ENCODE data around the gene SOHLH1. TPM values are rescaled to one million over a fixed set of nuclear protein-coding genes. Genes with fewer than 3 reads are reported as not detected.

SOHLH1 gene
- total and polyA plus RNA-seq, 10 donors = 0.07 to 0.10 TPM; not detected in 8

- DNase-seq = no peak
- intact Hi-C loops (cut with DNase I; ENCODE audit: low total_unique reads) = no loop called here
- Histone ChIP-seq H3K4me3 (peak overlapping the region in 3 of 8 donors; percentile 13 to 41 (median 19)), H3K36me3 (peaks cover 0 to 18% (median 0%) of the 10 kb centered on the region in 6 donors), H3K27me3 (replicated peaks in 1 of 7) (peaks cover 0 to 38% (median 14%) of the 10 kb centered on the region in 7 donors), H3K27ac (peak overlapping the region in 5 of 8 donors; percentile 46 to 83 (median 75)), H3K4me1 (peaks cover 0 to 90% (median 36%) of the 10 kb centered on the region in 6 donors), H3K9me3 (no peaks in the 10 kb centered on the region)
- 42 to 53% (median 49%) methylated on average over 11 to 23 of the region's 23 CpGs for WGBS, 5 donors
- TF ChIP-seq POLR2AphosphoS5 (IDR thresholded peaks at IDR 0.05) = peak; percentile 64 to 86 (median 66)
- TF ChIP-seq POLR2A (IDR thresholded peaks at IDR 0.05) = no peak
Observed at GRCh38 chr9:135707252-135708138, 8.2 kb upstream of the SOHLH1 start.

GRCh38 chr9:135706288-135706687, 7.0 kb upstream of the SOHLH1 start:
- H3K27ac ChIP-seq = peak overlapping the region in 5 of 8 donors; percentile 46 to 83 (median 75)
- H3K9me3 ChIP-seq = no peaks in the 10 kb centered on the region
- intact Hi-C loops (cut with DNase I; ENCODE audit: low total_unique reads) = no loop called here
- peaks cover 0 to 11% (median 0%) of the 10 kb centered on the region in 6 donors for H3K36me3 ChIP-seq
- H3K27me3 ChIP-seq (replicated peaks in 1 of 7) = peaks cover 0 to 38% (median 25%) of the 10 kb centered on the region in 7 donors
- peaks cover 0 to 90% (median 41%) of the 10 kb centered on the region in 6 donors for H3K4me1 ChIP-seq
- DNase-seq = no peak
- H3K4me3 ChIP-seq = peak overlapping the region in 2 of 8 donors; percentile 47 to 64
- TF ChIP-seq POLR2A (IDR thresholded peaks at IDR 0.05) = no peak
- no peak for TF ChIP-seq POLR2AphosphoS5 (IDR thresholded peaks at IDR 0.05)
- no peak for TF ChIP-seq CTCF (IDR thresholded peaks at IDR 0.05 in 8 of 11, conservative IDR thresholded peaks at IDR 0.05 in 3 of 11)
- 72 to 90% (median 80%) methylated on average over 2 to 9 of the region's 9 CpGs for WGBS, 5 donors

GRCh38 chr9:135705376-135705775, 6.1 kb upstream of the SOHLH1 start:
- Histone ChIP-seq H3K4me3 (peak overlapping the region in 7 of 8 donors; percentile 6 to 64 (median 27)), H3K4me1 (peaks cover 0 to 84% (median 41%) of the 10 kb centered on the region in 6 donors), H3K36me3 (peaks cover 0 to 4% (median 0%) of the 10 kb centered on the region in 6 donors), H3K27ac (peak overlapping the region in 5 of 8 donors; percentile 49 to 83 (median 75)), H3K9me3 (no peaks in the 10 kb centered on the region), H3K27me3 (replicated peaks in 1 of 7) (peaks cover 0 to 45% (median 26%) of the 10 kb centered on the region in 7 donors)
- WGBS, 5 donors = 56 to 87% (median 66%) methylated on average over 4 to 14 of the region's 14 CpGs
- TF ChIP-seq POLR2A (IDR thresholded peaks at IDR 0.05) (no peak), POLR2AphosphoS5 (IDR thresholded peaks at IDR 0.05) (peak in 2 of 3 donors; percentile 5 to 52), CTCF (IDR thresholded peaks at IDR 0.05 in 8 of 11, conservative IDR thresholded peaks at IDR 0.05 in 3 of 11) (no peak)
- DNase-seq = no peak
- intact Hi-C loops (cut with DNase I; ENCODE audit: low total_unique reads) = no loop called here

- Histone ChIP-seq H3K9me3 (no peaks in the 10 kb centered on the region), H3K4me3 (peak overlapping the region in 6 of 8 donors; percentile 6 to 64 (median 30)), H3K27ac (peak overlapping the region in 5 of 8 donors; percentile 49 to 83 (median 75)), H3K27me3 (replicated peaks in 1 of 7) (peaks cover 0 to 54% (median 26%) of the 10 kb centered on the region in 7 donors), H3K36me3 (peaks cover 0 to 4% (median 0%) of the 10 kb centered on the region in 6 donors), H3K4me1 (peaks cover 0 to 79% (median 41%) of the 10 kb centered on the region in 6 donors)
- no peak for TF ChIP-seq POLR2A (IDR thresholded peaks at IDR 0.05)
- peak; percentile 78 to 88 (median 80) for TF ChIP-seq POLR2AphosphoS5 (IDR thresholded peaks at IDR 0.05)
- WGBS, 5 donors = 40 to 68% (median 62%) methylated on average over 1 to 5 of the region's 5 CpGs
- DNase-seq = peak; percentile 83
- intact Hi-C loops (cut with DNase I; ENCODE audit: low total_unique reads) = no loop called here
Observed at GRCh38 chr9:135704483-135704882, 5.2 kb upstream of the SOHLH1 start.

All from spleen (tissue), 11 donors.